Measurements from ENCODE around the gene KCNMB4. TPM values are rescaled to one million over a fixed set of nuclear protein-coding genes. Genes with fewer than 3 reads are reported as not detected.

Gene KCNMB4
- total RNA-seq, 2 donors from 2014 or later, result 2.8 to 3.2 TPM

GRCh38 chr12:70426620-70427019 is 60.5 kb downstream of the KCNMB4 start:
- no peaks in the 10 kb centered on the region for H3K36me3 ChIP-seq
- H3K4me1 ChIP-seq, result no peaks in the 10 kb centered on the region
- H3K9me3 ChIP-seq, result no peaks in the 10 kb centered on the region
- H3K27ac ChIP-seq, result no peak overlapping the region
- H3K27me3 ChIP-seq, result no peaks in the 10 kb centered on the region
- TF ChIP-seq CTCF (IDR thresholded peaks at IDR 0.05), result no peak
- no peak overlapping the region for H3K4me3 ChIP-seq
- no peak for DNase-seq (ENCODE audit: low spot score)

- no peaks in the 10 kb centered on the region for H3K4me1 ChIP-seq
- TF ChIP-seq CTCF (IDR thresholded peaks at IDR 0.05), result no peak
Measured at GRCh38 chr12:70427611-70428010, 61.5 kb downstream of the KCNMB4 start.

GRCh38 chr12:70430400-70430799 is 64.3 kb downstream of the KCNMB4 start:
- H3K27me3 ChIP-seq, result no peaks in the 10 kb centered on the region
- no peak for DNase-seq (ENCODE audit: low spot score)
- no peak overlapping the region for H3K4me3 ChIP-seq
- no peaks in the 10 kb centered on the region for H3K4me1 ChIP-seq
- peaks cover 0 to 3% of the 10 kb centered on the region in 2 donors for H3K9me3 ChIP-seq
- no peak overlapping the region for H3K27ac ChIP-seq
- no peak for TF ChIP-seq CTCF (IDR thresholded peaks at IDR 0.05)
- no peaks in the 10 kb centered on the region for H3K36me3 ChIP-seq

More at GRCh38 chr12:70427611-70428010, 61.5 kb downstream of the KCNMB4 start:
- DNase-seq (ENCODE audit: low spot score), result no peak
- H3K27ac ChIP-seq, result no peak overlapping the region
- H3K9me3 ChIP-seq, result no peaks in the 10 kb centered on the region
- no peak overlapping the region for H3K4me3 ChIP-seq
- no peaks in the 10 kb centered on the region for H3K36me3 ChIP-seq
- H3K27me3 ChIP-seq, result no peaks in the 10 kb centered on the region

- no peak for TF ChIP-seq CTCF (IDR thresholded peaks at IDR 0.05)
- no peaks in the 10 kb centered on the region for H3K27me3 ChIP-seq
Measured at GRCh38 chr12:70436836-70437235, 70.7 kb downstream of the KCNMB4 start.

GRCh38 chr12:70443062-70443673 is 77.1 kb downstream of the KCNMB4 start:
- no peaks in the 10 kb centered on the region for H3K4me1 ChIP-seq
- no peak overlapping the region for H3K4me3 ChIP-seq
- DNase-seq (ENCODE audit: low spot score), result no peak
- no peaks in the 10 kb centered on the region for H3K9me3 ChIP-seq
- no peak overlapping the region for H3K27ac ChIP-seq
- no peaks in the 10 kb centered on the region for H3K27me3 ChIP-seq
- H3K36me3 ChIP-seq, result no peaks in the 10 kb centered on the region
- no peak for TF ChIP-seq CTCF (IDR thresholded peaks at IDR 0.05)

More at GRCh38 chr12:70436836-70437235, 70.7 kb downstream of the KCNMB4 start:
- Histone ChIP-seq H3K27ac (no peak overlapping the region), H3K4me1 (no peaks in the 10 kb centered on the region), H3K36me3 (no peaks in the 10 kb centered on the region), H3K9me3 (peaks cover 0 to 3% of the 10 kb centered on the region in 2 donors), H3K4me3 (no peak overlapping the region)
- DNase-seq (ENCODE audit: low spot score), result no peak

GRCh38 chr12:70444903-70445302 is 78.8 kb downstream of the KCNMB4 start:
- no peak for TF ChIP-seq CTCF (IDR thresholded peaks at IDR 0.05)
- Histone ChIP-seq H3K4me1 (no peaks in the 10 kb centered on the region), H3K9me3 (peaks cover 0 to 4% of the 10 kb centered on the region in 2 donors), H3K36me3 (no peaks in the 10 kb centered on the region), H3K4me3 (no peak overlapping the region), H3K27ac (no peak overlapping the region), H3K27me3 (no peaks in the 10 kb centered on the region)
- DNase-seq (ENCODE audit: low spot score), result no peak

Measured in right atrium auricular region (tissue), 2 donors.